Activated T-cell treated with anti-CD3 and anti-CD28 coated beads, Interleukin-2, amount 50 U/mL, for 24 hours (primary cell): ENCODE measurements around the gene ITGA5.

Experiments
- DNase-seq: peaks from one replicate; pipeline ENCODE4 v3.0.0-alpha.2; 2020
- H3K27ac Mint-ChIP-seq: 2 replicates; pipeline ENCODE4 v1.8.0; 2020; ENCODE audit warnings: mild to moderate bottlenecking, mixed read lengths
- H3K27me3 Mint-ChIP-seq: 2 replicates; pipeline ENCODE4 v1.8.0; 2020; ENCODE audit warnings: mixed read lengths
- H3K36me3 Mint-ChIP-seq: 2 replicates; pipeline ENCODE4 v1.8.0; 2020; ENCODE audit warnings: low read depth, mixed read lengths
- H3K4me1 Mint-ChIP-seq: 2 replicates; pipeline ENCODE4 v1.8.0; 2020; ENCODE audit warnings: low read depth, mixed read lengths
- H3K4me3 Mint-ChIP-seq: 2 replicates; pipeline ENCODE4 v1.8.0; 2020; ENCODE audit warnings: mild to moderate bottlenecking, moderate library complexity, mixed read lengths
- H3K9me3 Mint-ChIP-seq: 2 replicates; pipeline ENCODE4 v1.8.0; 2020; ENCODE audit warnings: mixed read lengths

ITGA5 gene

DNA sequence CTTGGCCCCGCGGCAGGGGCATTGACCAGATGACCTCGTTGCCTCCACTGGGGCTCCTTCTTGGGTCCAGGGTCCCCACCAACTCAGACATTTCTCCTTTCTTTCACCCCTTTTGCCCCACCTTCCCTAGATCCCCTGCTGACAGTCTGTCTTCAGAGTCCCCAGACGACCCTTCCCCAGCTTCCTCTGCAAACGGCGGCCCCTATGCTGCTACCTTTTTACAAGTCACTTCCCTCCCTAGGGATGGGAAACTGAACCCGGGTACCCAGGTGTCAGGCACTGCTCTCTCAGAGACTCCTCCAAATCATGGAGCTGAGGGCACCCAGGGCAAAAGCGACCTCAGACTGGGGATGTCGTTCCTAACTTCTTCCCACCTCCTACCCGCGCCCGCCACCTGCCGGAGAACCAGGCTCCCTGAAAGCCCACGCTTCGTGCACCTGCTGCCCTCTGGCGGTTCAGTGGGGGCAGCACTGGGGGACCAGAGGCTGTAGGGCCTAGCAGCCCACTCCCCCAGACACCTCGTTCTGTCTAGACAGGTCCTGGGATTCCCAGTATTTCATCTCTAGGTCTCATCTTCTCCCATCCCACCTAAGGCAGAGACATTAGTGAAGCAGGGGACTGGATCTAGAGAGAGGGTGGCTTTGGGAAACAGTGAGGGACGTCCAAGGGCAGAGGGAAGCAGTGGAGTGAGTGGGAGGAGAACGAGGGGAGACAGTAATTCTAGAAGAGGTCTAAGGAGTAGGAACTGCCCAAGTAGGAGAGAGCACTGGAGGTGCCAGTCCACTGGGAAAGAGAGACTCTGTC, 39.5 kb downstream of the ITGA5 start:
- Mint-ChIP-seq H3K4me1 (peaks cover 16% of the 10 kb centered on the region), H3K27ac (no peak overlapping the region), H3K36me3 (no peaks in the 10 kb centered on the region), H3K27me3 (no peaks in the 10 kb centered on the region), H3K9me3 (no peaks in the 10 kb centered on the region), H3K4me3 (peak overlapping the region; percentile 66)
- peak; percentile 93 for DNase-seq

DNA sequence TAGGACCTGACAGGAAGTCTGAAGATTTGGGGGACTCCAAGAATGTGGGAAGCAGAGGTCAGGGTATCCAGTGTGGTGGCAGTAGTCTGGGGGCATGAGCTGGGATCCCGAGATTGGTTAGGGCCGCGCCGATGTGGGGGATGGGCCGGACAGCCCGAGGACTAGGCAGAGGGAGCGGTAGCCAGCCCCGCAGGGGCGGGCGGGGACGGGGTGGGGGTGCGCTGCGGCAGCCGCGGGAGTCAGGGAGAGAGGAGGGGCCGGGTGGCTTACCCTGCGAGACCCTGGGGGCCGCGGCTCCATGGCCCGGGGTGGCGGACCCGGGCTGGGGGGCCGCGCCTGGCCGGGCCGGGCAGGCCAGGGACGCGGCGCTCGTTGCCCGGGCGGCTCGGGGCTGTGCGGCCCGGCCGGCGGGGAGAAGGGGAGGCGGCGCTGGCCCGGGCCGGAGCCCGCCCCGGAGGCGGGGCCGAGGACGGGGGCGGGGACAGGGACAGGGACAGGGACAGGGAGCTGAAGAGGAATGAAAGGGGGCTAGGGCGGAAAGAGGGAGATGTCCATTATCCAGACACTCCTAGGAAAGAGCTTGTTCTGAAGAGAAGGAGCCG, 40.2 kb downstream of the ITGA5 start:
- Mint-ChIP-seq H3K4me3 (peak overlapping the region; percentile 66), H3K4me1 (peaks cover 16% of the 10 kb centered on the region), H3K36me3 (no peaks in the 10 kb centered on the region), H3K9me3 (no peaks in the 10 kb centered on the region), H3K27ac (no peak overlapping the region), H3K27me3 (no peaks in the 10 kb centered on the region)
- DNase-seq, result peak; percentile 64

DNA sequence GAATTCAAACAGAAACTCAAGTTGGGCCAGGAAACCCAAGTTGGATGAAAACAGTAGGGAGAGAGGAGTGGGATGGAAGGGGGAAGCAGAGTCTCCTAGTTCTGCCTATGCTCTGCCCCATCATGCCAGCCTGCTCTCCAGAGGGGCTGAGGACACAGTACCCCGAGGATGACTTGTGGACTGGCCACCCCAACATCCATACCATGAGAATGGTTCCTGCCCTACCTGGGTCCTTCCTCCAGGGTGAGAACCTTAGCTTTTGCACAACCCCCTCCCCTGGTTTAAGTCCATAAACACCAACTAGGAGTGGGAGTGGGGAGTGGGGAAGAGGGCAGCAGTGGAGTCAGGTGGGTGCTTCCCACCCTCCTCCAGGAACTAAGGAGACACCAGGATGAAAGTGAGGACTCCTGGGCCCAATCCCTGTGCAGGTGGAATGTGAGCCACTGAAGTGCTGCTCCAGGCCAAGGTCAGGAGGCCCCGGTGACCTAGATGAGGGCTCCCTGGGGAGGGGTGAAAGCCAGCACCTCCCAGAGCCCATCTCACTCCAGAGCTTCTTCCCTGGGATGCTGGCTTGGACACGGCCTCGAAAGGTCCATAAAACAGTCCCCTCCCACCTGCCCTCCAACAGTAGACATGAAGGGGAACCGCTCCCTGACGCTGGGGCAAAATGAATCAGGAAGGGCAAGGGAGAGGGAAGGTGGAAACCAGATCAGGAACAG, 41.1 kb downstream of the ITGA5 start:
- Mint-ChIP-seq H3K4me3 (no peak overlapping the region), H3K4me1 (peaks cover 15% of the 10 kb centered on the region), H3K9me3 (no peaks in the 10 kb centered on the region), H3K27me3 (no peaks in the 10 kb centered on the region), H3K27ac (no peak overlapping the region), H3K36me3 (no peaks in the 10 kb centered on the region)
- DNase-seq, result no peak

DNA sequence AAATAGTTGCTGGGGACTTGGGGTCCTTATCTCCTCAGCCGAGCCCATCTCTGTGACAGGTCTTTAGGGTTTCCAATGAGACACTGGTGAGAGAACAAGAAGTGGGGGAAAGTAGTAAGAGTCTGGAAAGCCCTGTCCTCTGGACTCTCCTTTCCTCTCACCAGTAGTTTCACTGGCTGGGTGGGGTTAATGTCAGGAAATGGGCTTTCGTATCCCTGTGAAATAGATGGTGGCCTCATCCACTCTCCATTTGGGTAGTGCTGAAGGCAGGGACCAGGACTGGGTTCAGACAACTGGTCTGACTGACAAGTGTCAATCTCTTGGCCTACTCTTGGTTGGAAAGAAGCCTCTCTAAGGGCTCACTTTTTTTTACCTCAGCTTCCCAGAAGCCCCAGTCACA, 42.1 kb downstream of the ITGA5 start:
- Mint-ChIP-seq H3K27ac (no peak overlapping the region), H3K36me3 (no peaks in the 10 kb centered on the region), H3K27me3 (no peaks in the 10 kb centered on the region), H3K9me3 (no peaks in the 10 kb centered on the region), H3K4me3 (no peak overlapping the region), H3K4me1 (peaks cover 14% of the 10 kb centered on the region)
- no peak for DNase-seq

DNA sequence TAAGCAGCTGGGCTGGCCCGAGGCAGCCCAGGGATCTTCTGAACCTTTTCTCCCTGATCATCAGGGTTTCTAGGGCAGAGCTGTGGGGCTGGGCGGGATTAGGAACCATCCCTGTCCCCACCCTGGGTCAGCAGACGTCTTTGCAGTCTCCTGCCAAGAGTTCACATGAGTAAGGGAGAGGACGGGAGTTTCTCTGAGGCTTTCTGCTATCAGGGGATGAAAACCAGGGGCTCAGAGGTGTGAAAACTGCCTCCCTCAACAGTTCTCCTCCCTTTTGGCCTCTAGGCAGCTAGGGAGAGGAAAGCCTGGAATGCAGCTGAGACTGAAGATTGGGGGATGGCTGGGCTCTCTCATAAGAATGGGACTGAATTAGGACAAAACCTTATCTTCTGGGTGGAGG, 42.5 kb downstream of the ITGA5 start:
- no peak for DNase-seq
- Mint-ChIP-seq H3K36me3 (no peaks in the 10 kb centered on the region), H3K4me3 (no peak overlapping the region), H3K27ac (no peak overlapping the region), H3K4me1 (peaks cover 15% of the 10 kb centered on the region), H3K9me3 (no peaks in the 10 kb centered on the region), H3K27me3 (no peaks in the 10 kb centered on the region)

DNA sequence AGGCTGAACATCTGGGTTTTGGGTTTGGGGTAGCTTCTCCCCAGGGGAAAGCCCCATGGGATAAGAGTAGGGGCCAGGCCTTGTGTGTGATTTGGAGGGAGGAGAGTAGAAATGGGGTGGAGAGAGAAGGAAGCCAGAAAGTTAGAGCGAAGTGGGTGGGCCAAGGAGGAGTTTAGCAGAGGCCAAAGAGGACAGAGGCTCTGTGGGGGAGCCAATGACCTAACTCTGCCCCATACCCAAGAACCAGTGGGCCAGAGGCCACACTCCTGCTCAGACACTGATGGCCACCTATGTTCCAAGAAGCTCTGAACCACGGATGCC, 43.8 kb downstream of the ITGA5 start:
- no peak overlapping the region for H3K4me3 Mint-ChIP-seq
- no peak overlapping the region for H3K27ac Mint-ChIP-seq
- no peaks in the 10 kb centered on the region for H3K36me3 Mint-ChIP-seq
- no peaks in the 10 kb centered on the region for H3K9me3 Mint-ChIP-seq
- no peaks in the 10 kb centered on the region for H3K27me3 Mint-ChIP-seq
- peaks cover 15% of the 10 kb centered on the region for H3K4me1 Mint-ChIP-seq
- no peak for DNase-seq

DNA sequence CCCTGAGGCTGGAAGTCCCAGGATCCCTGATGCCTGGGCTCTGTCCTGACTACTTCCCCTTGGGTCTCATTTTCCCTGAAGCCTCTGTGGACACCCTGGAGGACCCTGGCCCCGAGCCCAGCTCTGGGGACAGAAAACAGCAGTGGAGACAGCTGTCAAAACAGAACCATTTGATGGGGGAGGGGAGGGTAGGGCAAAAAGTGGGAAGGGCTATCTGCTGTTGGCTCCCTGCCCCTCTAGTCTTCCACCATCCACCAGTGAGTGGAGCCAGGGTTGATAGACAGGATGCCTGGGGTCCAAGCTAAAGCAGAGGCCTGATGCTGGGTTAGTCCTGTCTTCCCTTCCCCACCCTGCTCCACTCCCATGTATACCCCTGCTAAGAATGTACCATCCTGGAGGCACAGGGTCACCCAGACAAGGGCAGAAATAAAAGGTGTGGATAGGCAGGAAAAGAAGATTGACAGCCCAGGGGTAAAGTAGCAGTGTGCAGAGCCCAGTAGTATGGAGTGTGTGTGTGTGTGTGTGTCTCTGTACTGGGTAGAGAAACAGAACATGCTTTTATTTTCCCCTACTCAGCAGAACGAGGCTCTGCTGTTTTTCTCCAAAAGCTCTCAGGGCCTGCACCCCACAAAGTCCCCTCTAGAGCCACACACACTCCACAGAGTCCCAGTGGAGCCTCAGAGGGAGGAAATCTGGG, 44.4 kb downstream of the ITGA5 start:
- Mint-ChIP-seq H3K4me1 (peaks cover 15% of the 10 kb centered on the region), H3K36me3 (no peaks in the 10 kb centered on the region), H3K9me3 (no peaks in the 10 kb centered on the region), H3K4me3 (no peak overlapping the region), H3K27me3 (no peaks in the 10 kb centered on the region), H3K27ac (no peak overlapping the region)
- DNase-seq, result no peak

DNA sequence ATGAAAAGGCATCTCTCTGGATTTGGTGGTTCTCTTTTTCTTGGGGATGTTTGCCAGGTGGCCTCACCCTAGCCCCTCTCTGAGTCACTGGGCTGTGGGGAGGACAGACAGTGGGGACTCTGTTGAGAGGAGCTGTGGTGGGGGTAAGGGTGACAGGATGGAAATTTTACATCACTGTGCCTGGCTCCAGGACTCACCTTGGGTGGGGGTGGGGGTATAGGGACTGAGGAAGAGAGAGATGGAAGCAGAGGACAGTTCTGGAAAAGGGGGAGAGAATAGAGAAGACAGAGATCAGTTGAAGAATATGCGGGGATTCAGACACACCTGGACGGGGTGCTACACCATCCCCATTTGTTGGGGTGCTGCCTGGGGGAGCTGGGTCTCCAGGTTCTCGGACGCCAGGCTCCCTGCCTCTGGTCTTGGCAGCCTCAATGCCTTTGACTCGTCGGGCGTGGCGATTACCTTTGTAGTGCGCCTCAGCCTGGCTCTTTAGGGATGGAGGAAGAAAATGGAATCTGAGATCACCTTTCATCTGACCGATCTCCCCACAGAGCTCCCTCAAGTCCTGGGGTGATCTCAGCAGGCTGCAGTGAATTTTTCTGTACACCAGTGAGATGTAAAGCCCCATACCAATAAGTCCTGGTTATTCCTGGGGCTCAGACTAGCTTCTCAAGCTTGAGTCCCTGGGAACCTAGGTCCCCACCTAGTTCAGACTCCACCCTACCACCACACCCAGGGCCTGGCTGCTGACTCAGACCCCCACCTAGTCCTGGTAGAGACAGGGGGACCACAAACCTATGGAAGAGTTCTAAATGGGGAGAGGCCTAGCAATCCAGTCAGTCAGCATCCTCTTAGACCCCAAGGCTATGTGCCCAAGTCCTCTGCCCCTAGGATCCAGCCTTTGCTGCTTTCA, 45.2 kb downstream of the ITGA5 start:
- no peaks in the 10 kb centered on the region for H3K36me3 Mint-ChIP-seq
- peaks cover 15% of the 10 kb centered on the region for H3K4me1 Mint-ChIP-seq
- no peak overlapping the region for H3K27ac Mint-ChIP-seq
- no peak for DNase-seq
- no peak overlapping the region for H3K4me3 Mint-ChIP-seq
- no peaks in the 10 kb centered on the region for H3K9me3 Mint-ChIP-seq
- H3K27me3 Mint-ChIP-seq, result no peaks in the 10 kb centered on the region

DNA sequence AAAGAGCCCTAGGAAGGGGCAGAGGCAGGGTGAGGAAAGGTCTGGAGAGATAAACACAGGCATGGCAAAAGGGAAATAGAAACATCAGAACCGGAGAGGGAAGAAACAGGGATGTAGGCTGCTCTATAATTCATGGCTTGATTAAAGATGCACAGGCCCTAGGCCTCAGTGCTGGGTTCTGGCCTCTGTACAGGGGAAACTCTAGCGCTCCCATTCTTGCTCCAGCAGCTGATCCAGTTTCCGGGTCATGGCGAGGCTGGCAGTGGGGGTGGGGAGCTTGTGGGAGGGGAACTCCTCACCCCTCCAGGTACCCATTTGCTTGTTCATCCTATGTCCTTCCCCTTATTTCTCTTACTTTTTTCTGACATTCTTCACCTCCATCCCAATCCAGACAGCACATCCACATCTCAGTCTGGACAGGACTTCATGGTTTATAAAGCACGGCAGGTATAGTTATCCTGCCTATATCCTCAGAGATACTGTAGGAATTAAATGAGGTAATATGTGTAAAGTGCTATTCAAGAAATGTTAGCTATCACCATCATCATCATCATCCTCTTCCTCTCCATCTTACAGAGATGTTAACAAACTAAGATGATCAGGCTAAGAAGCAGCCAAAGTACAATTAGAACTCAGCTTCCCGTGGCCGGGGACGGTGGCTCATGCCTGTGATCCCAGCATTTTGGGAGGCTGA, 46.8 kb downstream of the ITGA5 start:
- Mint-ChIP-seq H3K27ac (peak overlapping the region; percentile 61), H3K4me3 (no peak overlapping the region), H3K27me3 (no peaks in the 10 kb centered on the region), H3K36me3 (no peaks in the 10 kb centered on the region), H3K4me1 (peaks cover 27% of the 10 kb centered on the region), H3K9me3 (no peaks in the 10 kb centered on the region)
- DNase-seq, result no peak

DNA sequence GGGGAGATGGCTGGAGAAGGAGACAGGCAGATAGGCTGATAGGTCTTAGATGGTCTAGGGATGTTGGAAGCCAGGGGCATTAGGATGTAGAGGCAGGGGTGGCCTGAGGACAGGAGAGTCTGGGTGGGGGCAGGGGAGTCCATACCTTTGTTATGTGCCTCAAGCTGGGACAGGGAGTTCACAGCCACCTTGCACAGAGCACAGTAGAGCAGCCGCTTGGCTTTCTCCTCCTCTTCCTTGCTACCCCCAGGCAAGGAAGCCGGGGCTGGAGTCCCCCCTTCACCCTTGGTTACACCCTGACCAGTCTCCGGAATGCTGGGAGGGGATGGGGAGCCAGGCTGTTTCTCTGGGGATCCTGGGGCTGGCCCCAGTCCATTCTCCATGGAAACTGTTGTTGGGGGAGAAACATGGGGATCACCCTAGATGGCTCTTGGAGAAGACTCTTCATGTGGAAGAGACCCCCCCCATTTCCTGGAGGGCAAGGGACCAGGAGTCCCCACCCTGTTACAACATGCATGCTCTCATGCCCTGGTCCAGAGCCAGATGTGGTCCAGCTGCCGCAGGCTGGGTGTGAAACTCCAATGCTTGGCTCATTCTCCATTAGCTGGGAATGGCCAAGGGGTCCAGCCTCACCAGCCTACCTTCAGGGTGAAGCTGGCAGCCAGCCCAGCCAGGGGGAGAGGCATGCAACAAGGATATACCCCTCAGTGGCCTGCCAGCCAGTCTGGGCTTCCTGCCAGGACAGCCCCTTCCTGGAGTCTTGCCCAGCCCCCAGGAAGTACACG, 47.5 kb downstream of the ITGA5 start:
- no peaks in the 10 kb centered on the region for H3K27me3 Mint-ChIP-seq
- no peak for DNase-seq
- H3K9me3 Mint-ChIP-seq, result no peaks in the 10 kb centered on the region
- H3K36me3 Mint-ChIP-seq, result no peaks in the 10 kb centered on the region
- peaks cover 27% of the 10 kb centered on the region for H3K4me1 Mint-ChIP-seq
- H3K4me3 Mint-ChIP-seq, result no peak overlapping the region
- no peak overlapping the region for H3K27ac Mint-ChIP-seq

DNA sequence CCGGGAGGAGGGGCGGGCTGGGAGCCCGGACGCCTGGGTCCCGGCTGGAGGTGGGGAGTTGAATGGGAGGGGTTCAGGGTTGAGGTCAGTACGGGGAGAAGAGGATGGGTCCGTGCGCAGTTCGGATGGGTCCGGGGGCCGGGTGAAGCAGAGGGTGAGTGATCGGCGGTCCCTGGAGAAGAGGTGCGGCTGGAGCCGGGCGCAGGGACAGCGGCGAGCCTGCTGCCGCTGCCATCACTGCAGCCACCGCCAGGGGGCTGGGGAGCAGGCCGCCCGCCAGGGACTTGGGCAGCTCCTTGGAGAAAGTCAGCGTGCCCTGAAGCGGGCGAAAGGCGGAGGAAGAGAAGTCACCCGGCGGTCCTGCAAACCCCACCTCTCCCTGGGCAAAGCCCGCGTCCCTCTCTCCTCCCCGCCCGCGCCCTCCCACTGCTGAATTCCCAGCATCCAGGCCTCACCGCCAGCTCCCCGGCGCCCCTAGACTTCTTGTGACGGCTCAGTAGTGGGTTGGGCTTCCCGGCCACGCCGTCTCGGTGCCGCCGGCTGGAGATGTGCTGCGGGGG, 48.8 kb downstream of the ITGA5 start:
- peaks cover 27% of the 10 kb centered on the region for H3K4me1 Mint-ChIP-seq
- H3K9me3 Mint-ChIP-seq, result no peaks in the 10 kb centered on the region
- peak; percentile 70 for DNase-seq
- H3K4me3 Mint-ChIP-seq, result peak overlapping the region; percentile 68
- H3K27me3 Mint-ChIP-seq, result no peaks in the 10 kb centered on the region
- H3K27ac Mint-ChIP-seq, result no peak overlapping the region
- no peaks in the 10 kb centered on the region for H3K36me3 Mint-ChIP-seq

DNA sequence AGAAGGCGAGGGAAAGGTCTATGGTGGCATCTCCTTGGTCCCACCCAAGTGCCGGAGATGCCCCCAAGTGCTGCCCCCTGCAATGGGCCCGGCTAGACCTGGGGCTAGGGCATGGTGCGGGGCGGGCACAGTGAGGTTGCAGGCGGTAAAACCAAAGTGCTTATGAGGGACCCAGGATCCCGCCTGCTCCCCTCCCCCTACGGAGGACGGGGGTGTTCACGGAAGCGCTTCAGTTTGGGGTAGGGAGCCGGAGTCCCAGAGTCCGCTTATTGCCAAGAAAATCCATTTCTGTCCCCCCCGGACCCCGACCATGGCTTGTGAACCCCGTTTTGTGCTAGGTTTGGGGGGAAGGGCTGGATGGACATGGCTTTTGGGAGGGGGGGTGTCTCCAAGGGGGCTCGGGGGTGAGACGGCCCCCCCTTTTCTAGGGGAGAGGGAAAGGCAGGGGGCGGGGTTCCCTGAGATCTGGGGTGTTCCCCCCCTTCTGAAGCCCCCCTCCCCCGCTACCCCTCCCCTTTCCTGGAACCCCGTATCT, 49.4 kb downstream of the ITGA5 start:
- H3K4me1 Mint-ChIP-seq, result peaks cover 31% of the 10 kb centered on the region
- no peaks in the 10 kb centered on the region for H3K9me3 Mint-ChIP-seq
- H3K27me3 Mint-ChIP-seq, result no peaks in the 10 kb centered on the region
- no peaks in the 10 kb centered on the region for H3K36me3 Mint-ChIP-seq
- no peak for DNase-seq
- no peak overlapping the region for H3K27ac Mint-ChIP-seq
- peak overlapping the region; percentile 63 for H3K4me3 Mint-ChIP-seq
